Mesenchymal stem cell (in vitro differentiated cells and primary cell): ENCODE data around the gene RTBDN.
"Not testable (repeated sequence)": the region's sequence is repeated elsewhere in the genome, so short reads cannot be mapped to it uniquely, and the experiment has no call there.

Source experiments
- DNase-seq: peaks from one replicate; pipeline ENCODE4 v3.0.0-alpha.2; 2013
- H2AFZ ChIP-seq: one replicate; pipeline ENCODE4 v1.6.1; 2013; ENCODE audit warnings: low read depth, mild to moderate bottlenecking, control low read depth, inconsistent platforms, low read length, moderate library complexity
- H2AK5ac ChIP-seq: 2 replicates; pipeline ENCODE4 v1.6.1; 2013; ENCODE audit warnings: low read length, moderate library complexity, mild to moderate bottlenecking, inconsistent platforms; ENCODE audit not compliant: severe bottlenecking
- H2BK120ac ChIP-seq: one replicate; pipeline ENCODE4 v1.6.1; 2013; ENCODE audit warnings: low read depth, mild to moderate bottlenecking, inconsistent platforms, low read length, moderate library complexity
- H2BK12ac ChIP-seq, 2 experiments: one replicate each; pipeline ENCODE4 v1.6.1; 2013; ENCODE audit warnings: inconsistent platforms in 2 of 2, low read length in 2 of 2, mild to moderate bottlenecking in 2 of 2, moderate library complexity in 2 of 2, control low read depth in 1 of 2
- H2BK15ac ChIP-seq: one replicate; pipeline ENCODE4 v1.6.1; 2013; ENCODE audit warnings: mild to moderate bottlenecking, low read depth, inconsistent platforms; ENCODE audit not compliant: poor library complexity, severe bottlenecking
- H2BK5ac ChIP-seq: 2 replicates; pipeline ENCODE4 v1.6.1; 2013; ENCODE audit warnings: low read depth, mild to moderate bottlenecking, low read length, control low read depth, inconsistent platforms; ENCODE audit not compliant: poor library complexity, severe bottlenecking
- H3K14ac ChIP-seq, 2 experiments: one replicate each; pipeline ENCODE4 v1.6.1; 2013; ENCODE audit warnings: inconsistent platforms in 2 of 2, low read length in 2 of 2, control low read depth in 1 of 2, mild to moderate bottlenecking in 1 of 2, moderate library complexity in 1 of 2
- H3K18ac ChIP-seq, 2 experiments: one replicate each; pipeline ENCODE4 v1.6.1; 2013; ENCODE audit warnings: inconsistent platforms in 2 of 2, low read length in 2 of 2, control low read depth in 1 of 2, low read depth in 1 of 2, mild to moderate bottlenecking in 1 of 2
- H3K23ac ChIP-seq, 2 experiments: one replicate each; pipeline ENCODE4 v1.6.1; 2013; ENCODE audit warnings: inconsistent platforms in 2 of 2, low read length in 2 of 2, mild to moderate bottlenecking in 2 of 2, moderate library complexity in 2 of 2, control low read depth in 1 of 2
- H3K27ac ChIP-seq: 2 replicates; pipeline ENCODE4 v1.5.1; 2013; ENCODE audit warnings: mild to moderate bottlenecking, moderate library complexity, low read length, control low read depth, inconsistent platforms; ENCODE audit not compliant: poor library complexity, severe bottlenecking
- H3K27me3 ChIP-seq, 2 experiments: 2 replicates each; pipeline versions ENCODE4 v1.6.1 to v1.7.0; 2013; ENCODE audit warnings: low read length in 2 of 2, mild to moderate bottlenecking in 2 of 2, moderate library complexity in 2 of 2, control low read depth in 1 of 2, inconsistent platforms in 1 of 2; ENCODE audit not compliant: control insufficient read depth in 1 of 2, insufficient read depth in 1 of 2
- H3K36me3 ChIP-seq, 2 experiments: 2 replicates each; pipeline versions ENCODE4 v1.6.1 to v1.7.0; 2013; ENCODE audit warnings: low read length in 2 of 2, control low read depth in 1 of 2, inconsistent platforms in 1 of 2, low read depth in 1 of 2, mild to moderate bottlenecking in 1 of 2; ENCODE audit not compliant: insufficient read depth in 2 of 2, control insufficient read depth in 1 of 2
- H3K4ac ChIP-seq, 2 experiments: one replicate each; pipeline ENCODE4 v1.6.1; 2013; ENCODE audit warnings: inconsistent platforms in 2 of 2, low read length in 2 of 2, mild to moderate bottlenecking in 2 of 2, moderate library complexity in 2 of 2, control low read depth in 1 of 2, low read depth in 1 of 2
- H3K4me1 ChIP-seq: 2 replicates; pipeline ENCODE4 v1.6.1; 2013; ENCODE audit warnings: low read depth, low read length, control low read depth; ENCODE audit not compliant: control insufficient read depth, insufficient read depth
- H3K4me2 ChIP-seq: 2 replicates; pipeline ENCODE4 v1.6.1; 2013; ENCODE audit warnings: low read length, mild to moderate bottlenecking, inconsistent platforms; ENCODE audit not compliant: poor library complexity, severe bottlenecking
- H3K4me3 ChIP-seq, 2 experiments: 2 replicates each; pipeline versions ENCODE4 v1.5.1 to v1.7.0; 2013; ENCODE audit warnings: low read length in 2 of 2, mild to moderate bottlenecking in 2 of 2, control low read depth in 1 of 2, low read depth in 1 of 2; ENCODE audit not compliant: insufficient read depth in 1 of 2
- H3K79me1 ChIP-seq: replicated peaks from 2 replicates; pipeline ENCODE4 v1.6.1; 2013; ENCODE audit warnings: mild to moderate bottlenecking, control low read depth, low read length, inconsistent platforms; ENCODE audit not compliant: poor library complexity, severe bottlenecking
- H3K9ac ChIP-seq: 2 replicates; pipeline ENCODE4 v1.7.0; 2013; ENCODE audit warnings: mild to moderate bottlenecking, low read length, moderate library complexity
- H3K9me3 ChIP-seq: 2 replicates; pipeline ENCODE4 v1.7.0; 2013; ENCODE audit warnings: mild to moderate bottlenecking, low read length; ENCODE audit not compliant: control insufficient read depth
- H4K8ac ChIP-seq: one replicate; pipeline ENCODE4 v1.6.1; 2013; ENCODE audit warnings: inconsistent platforms, mild to moderate bottlenecking, low read length, moderate library complexity
- H4K91ac ChIP-seq: one replicate; pipeline ENCODE4 v1.6.1; 2013; ENCODE audit warnings: mild to moderate bottlenecking, low read length, inconsistent platforms
- WGBS: methylation state at CpG from one replicate; pipeline ENCODE4 v1.1.7; 2013; ENCODE audit warnings: mixed read lengths; 5-methylcytosine and 5-hydroxymethylcytosine counted together

RTBDN gene

DNA sequence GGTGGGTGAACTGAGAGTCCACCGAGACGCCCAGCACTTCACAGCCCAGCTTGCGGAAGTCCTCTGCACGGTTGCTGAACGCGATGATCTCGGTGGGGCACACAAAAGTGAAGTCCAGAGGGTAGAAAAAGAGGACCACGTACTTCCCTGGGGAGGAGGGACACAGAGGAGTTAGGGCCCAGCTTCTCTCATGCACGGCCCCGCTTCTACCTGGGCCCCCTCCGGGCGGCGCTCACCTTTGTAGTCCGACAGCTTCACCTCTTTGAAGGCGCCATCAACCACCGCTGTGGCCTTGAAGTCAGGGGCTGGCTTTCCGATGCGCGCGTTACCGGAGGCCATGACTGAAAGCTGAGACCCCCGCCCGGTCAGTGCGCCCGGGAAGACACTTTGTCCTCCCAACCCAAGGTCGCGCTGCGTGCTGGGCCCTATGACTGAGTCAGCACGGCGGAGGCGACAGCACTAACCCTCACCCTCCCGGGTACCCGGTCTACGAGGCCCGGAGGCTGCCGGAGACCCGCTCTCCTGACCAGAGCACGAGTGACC is 33.4 kb downstream of the RTBDN start:
- Histone ChIP-seq H3K27ac (no peak overlapping the region), H2BK15ac (no peak overlapping the region), H3K18ac (peak overlapping the region; percentile 7 to 73), H3K4me3 (peak overlapping the region; percentile 80 to 89), H3K79me1 (peaks cover 19% of the 10 kb centered on the region), H3K9me3 (no peaks in the 10 kb centered on the region), H4K91ac (no peak overlapping the region), H2AFZ (peak overlapping the region; percentile 73), H2BK5ac (no peak overlapping the region), H3K23ac (peak overlapping the region in 1 of 2 experiments; percentile 80), H2BK120ac (no peak overlapping the region), H3K27me3 (no peaks in the 10 kb centered on the region), H3K4ac (peak overlapping the region in 1 of 2 experiments; percentile 50), H2AK5ac (no peak overlapping the region), H3K9ac (peak overlapping the region; percentile 88), H4K8ac (peak overlapping the region; percentile 9), H3K4me2 (peak overlapping the region; percentile 68), H2BK12ac (no peak overlapping the region), H3K4me1 (peaks cover 27% of the 10 kb centered on the region), H3K14ac (peak overlapping the region in 1 of 2 experiments; percentile 88), H3K36me3 (peaks cover 14 to 23% of the 10 kb centered on the region in 2 experiments)
- WGBS = 8% methylated on average over 32 of the region's 38 CpGs
- DNase-seq = peak; percentile 33

DNA sequence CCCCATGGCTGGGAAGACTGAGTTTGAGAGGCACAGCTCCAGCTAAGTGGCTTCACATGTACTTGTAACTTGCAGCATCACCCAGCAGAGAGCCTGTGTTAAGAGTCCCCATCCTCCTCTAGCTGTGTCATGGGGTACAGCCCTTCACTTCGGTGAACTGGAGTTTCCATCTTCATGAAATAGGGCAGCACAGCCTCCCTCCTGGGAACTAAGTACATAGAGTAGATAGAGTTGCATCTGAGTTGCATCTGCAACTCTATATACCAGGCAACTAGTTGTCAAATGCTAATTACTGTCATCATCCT is 34.0 kb downstream of the RTBDN start:
- Histone ChIP-seq H2AFZ (no peak overlapping the region), H3K79me1 (peaks cover 19% of the 10 kb centered on the region), H4K91ac (no peak overlapping the region), H3K23ac (peak overlapping the region in 1 of 2 experiments; percentile 89), H3K27me3 (no peaks in the 10 kb centered on the region), H3K9me3 (no peaks in the 10 kb centered on the region), H3K4ac (no peak overlapping the region), H2BK15ac (no peak overlapping the region), H3K4me2 (peak overlapping the region; percentile 68), H3K4me1 (peaks cover 29% of the 10 kb centered on the region), H2BK5ac (no peak overlapping the region), H3K18ac (no peak overlapping the region), H2AK5ac (no peak overlapping the region), H2BK12ac (no peak overlapping the region), H3K14ac (no peak overlapping the region), H3K36me3 (peaks cover 14 to 23% of the 10 kb centered on the region in 2 experiments), H4K8ac (no peak overlapping the region), H3K4me3 (peak overlapping the region in 1 of 2 experiments; percentile 89), H3K9ac (peak overlapping the region; percentile 88), H2BK120ac (no peak overlapping the region), H3K27ac (no peak overlapping the region)
- DNase-seq = peak; percentile 71
- 100% methylated on average over 1 of the region's 1 CpG for WGBS

DNA sequence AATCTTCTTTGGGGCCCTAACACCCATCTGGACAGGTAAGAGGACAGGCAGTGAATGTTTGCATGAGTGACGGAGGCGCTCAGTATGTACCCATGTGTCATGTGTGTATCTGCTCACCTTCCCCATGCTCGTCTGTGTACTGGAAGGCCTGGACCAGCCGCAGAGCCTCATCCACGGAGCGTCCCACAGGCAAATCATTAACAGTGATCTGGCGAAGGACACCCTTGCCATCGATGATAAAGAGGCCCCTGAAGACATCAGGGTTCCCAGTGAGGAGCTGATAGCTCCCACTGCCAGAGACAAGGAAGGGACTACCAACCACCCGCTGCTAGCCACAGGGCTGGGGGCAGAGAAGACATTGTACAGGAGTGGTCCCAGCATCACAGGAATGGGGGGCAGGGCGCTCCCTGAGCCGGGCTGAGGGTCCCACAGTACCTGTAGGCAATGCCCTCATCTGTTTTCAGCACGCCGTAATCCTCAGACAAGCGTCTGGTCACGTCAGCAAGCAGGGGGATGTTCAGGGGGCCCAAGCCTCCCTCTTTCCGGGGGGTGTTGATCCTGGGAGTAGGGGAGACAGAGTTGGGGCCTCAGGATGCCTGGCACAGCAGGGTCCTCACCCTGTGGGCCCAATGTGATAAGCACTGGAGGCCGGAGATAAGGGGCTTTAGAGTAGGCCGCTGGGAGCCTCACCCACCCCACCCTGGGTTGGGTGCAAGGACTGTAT is 34.5 kb downstream of the RTBDN start:
- 96% methylated on average over 18 of the region's 18 CpGs for WGBS
- no peak overlapping the region for H3K9ac ChIP-seq

DNA sequence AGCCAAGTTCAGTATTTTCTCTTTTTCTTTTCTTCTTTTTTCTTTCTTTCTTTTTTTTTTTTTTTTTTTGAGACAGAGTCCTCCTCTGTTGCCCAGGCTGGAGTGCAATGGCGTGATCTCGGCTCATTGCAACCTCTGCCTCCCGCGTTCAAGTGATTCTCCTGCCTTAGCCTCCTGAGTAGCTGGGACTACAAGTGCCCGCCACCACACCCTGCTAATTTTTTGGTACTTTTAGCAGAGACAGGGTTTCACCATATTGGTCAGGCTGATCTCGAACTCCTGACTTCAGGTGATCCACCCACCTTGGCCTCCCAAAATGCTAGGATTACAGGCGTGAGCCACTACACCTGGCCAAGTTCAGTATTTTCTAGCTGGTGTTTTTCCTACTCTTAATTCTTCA is 36.8 kb downstream of the RTBDN start:
- over 99% methylated on average over 7 of the region's 7 CpGs for WGBS
- not testable (repeated sequence) for H3K9me3 ChIP-seq, H4K91ac ChIP-seq, H3K27ac ChIP-seq, H3K14ac ChIP-seq, H2BK5ac ChIP-seq, H3K18ac ChIP-seq, DNase-seq, H2AK5ac ChIP-seq, H3K4me2 ChIP-seq, H2AFZ ChIP-seq, H3K9ac ChIP-seq, H2BK120ac ChIP-seq, H3K4ac ChIP-seq, H3K27me3 ChIP-seq, H4K8ac ChIP-seq, H2BK15ac ChIP-seq, H3K23ac ChIP-seq, H3K4me3 ChIP-seq, H2BK12ac ChIP-seq
- H3K36me3 ChIP-seq = peaks cover 14 to 23% of the 10 kb centered on the region in 2 experiments
- peaks cover 36% of the 10 kb centered on the region for H3K4me1 ChIP-seq
- H3K79me1 ChIP-seq = peaks cover 19% of the 10 kb centered on the region

More for the DNA sequence above, 34.5 kb downstream of the RTBDN start:
- H2BK12ac ChIP-seq = no peak overlapping the region
- H2AFZ ChIP-seq = no peak overlapping the region
- no peak overlapping the region for H4K91ac ChIP-seq
- peaks cover 19% of the 10 kb centered on the region for H3K79me1 ChIP-seq
- H3K4me1 ChIP-seq = peaks cover 29% of the 10 kb centered on the region
- no peak overlapping the region for H2BK15ac ChIP-seq
- no peak overlapping the region for H3K14ac ChIP-seq
- no peak overlapping the region for H2BK5ac ChIP-seq
- no peak overlapping the region for H3K4me2 ChIP-seq
- H3K4ac ChIP-seq = no peak overlapping the region
- peak overlapping the region in 1 of 2 experiments; percentile 89 for H3K4me3 ChIP-seq
- no peaks in the 10 kb centered on the region for H3K27me3 ChIP-seq
- no peak overlapping the region for H3K18ac ChIP-seq
- H3K23ac ChIP-seq = peak overlapping the region in 1 of 2 experiments; percentile 89
- no peak overlapping the region for H2AK5ac ChIP-seq
- H3K9me3 ChIP-seq = no peaks in the 10 kb centered on the region
- peaks cover 14 to 23% of the 10 kb centered on the region in 2 experiments for H3K36me3 ChIP-seq
- no peak overlapping the region for H2BK120ac ChIP-seq
- H4K8ac ChIP-seq = no peak overlapping the region
- no peak overlapping the region for H3K27ac ChIP-seq
- no peak for DNase-seq
